Ectodermal cell (in vitro differentiated cells): ENCODE results near the gene FAM161B. TPM values are rescaled to one million over a fixed set of nuclear protein-coding genes. Genes with fewer than 3 reads are reported as not detected.
"Not testable (repeated sequence)": the region's sequence is repeated elsewhere in the genome, so short reads cannot be mapped to it uniquely, and the experiment has no call there.

Source experiments
- H3K27ac ChIP-seq: 2 replicates; pipeline ENCODE4 v1.7.0; 2013; ENCODE audit warnings: mild to moderate bottlenecking, low read depth, low read length; ENCODE audit not compliant: insufficient read depth, poor library complexity, severe bottlenecking
- H3K27me3 ChIP-seq: 2 replicates; pipeline ENCODE4 v1.7.0; 2013; ENCODE audit warnings: mild to moderate bottlenecking, low read length; ENCODE audit not compliant: insufficient read depth, control insufficient read depth, poor library complexity, severe bottlenecking
- H3K36me3 ChIP-seq: one replicate; pipeline ENCODE4 v1.7.0; 2013; ENCODE audit warnings: low read length; ENCODE audit not compliant: control insufficient read depth, insufficient read depth
- H3K4me1 ChIP-seq: one replicate; pipeline ENCODE4 v1.7.0; 2013; ENCODE audit warnings: low read length; ENCODE audit not compliant: control insufficient read depth, insufficient read depth
- H3K4me3 ChIP-seq: 2 replicates; pipeline ENCODE4 v1.7.0; 2013; ENCODE audit warnings: low read depth, low read length, control low read depth; ENCODE audit not compliant: insufficient read depth
- H3K9me3 ChIP-seq: 2 replicates; pipeline ENCODE4 v1.7.0; 2013; ENCODE audit warnings: mild to moderate bottlenecking, low read length, moderate library complexity; ENCODE audit not compliant: control insufficient read depth
- WGBS, 2 experiments: methylation state at CpG; one replicate each; pipeline ENCODE4 v1.1.7; 2013; ENCODE audit warnings: missing lambda C conversion rate in 2 of 2; 5-methylcytosine and 5-hydroxymethylcytosine counted together
- polyA plus RNA-seq, 4 experiments: library from polyadenylated mRNA; stranded (reverse); fragments of 50-300 nt; gene quantifications; one replicate each; pipeline ENCODE4 v1.2.3, GENCODE V29; 2013

Gene FAM161B
- 2.4 TPM for polyA plus RNA-seq (2013, experiment 1 of 4)
- 2.9 TPM for polyA plus RNA-seq (2013, experiment 2 of 4)
- polyA plus RNA-seq (2013, experiment 3 of 4): 2.0 TPM
- polyA plus RNA-seq (2013, experiment 4 of 4): 3.0 TPM

GRCh38 chr14:73949752-73950734, at the start of gene FAM161B, which contains the start of gene COQ6:
Gene FAM161B (minus strand): TSS chr14:73950094. CDS start chr14:73950026, 68 bp downstream.
Gene COQ6 (plus strand): TSS chr14:73950302. CDS start chr14:73950333, 31 bp downstream.
- Histone ChIP-seq H3K36me3 (no peaks in the 10 kb centered on the region), H3K27me3 (no peaks in the 10 kb centered on the region), H3K4me1 (no peaks in the 10 kb centered on the region), H3K4me3 (peak within 1 kb of the TSS; percentile 88), H3K9me3 (no peaks in the 10 kb centered on the region), H3K27ac (peak within 1 kb of the TSS; percentile 98)
- WGBS, 2 experiments: 0 to 1% methylated on average over 70 of the region's 70 CpGs

GRCh38 chr14:73998726-73999125, 48.8 kb upstream of the FAM161B start:
- Histone ChIP-seq H3K27ac (no peak overlapping the region), H3K9me3 (no peaks in the 10 kb centered on the region), H3K27me3 (no peaks in the 10 kb centered on the region), H3K4me1 (no peaks in the 10 kb centered on the region), H3K4me3 (no peak overlapping the region), H3K36me3 (no peaks in the 10 kb centered on the region)
- 95 to 99% methylated on average over 2 of the region's 2 CpGs for WGBS, 2 experiments

- no peak overlapping the region for H3K4me3 ChIP-seq
- H3K36me3 ChIP-seq: no peaks in the 10 kb centered on the region
- WGBS, 2 experiments: 93 to 94% methylated on average over 7 of the region's 7 CpGs
- no peaks in the 10 kb centered on the region for H3K27me3 ChIP-seq
- no peaks in the 10 kb centered on the region for H3K9me3 ChIP-seq
- H3K27ac ChIP-seq: no peak overlapping the region
- no peaks in the 10 kb centered on the region for H3K4me1 ChIP-seq
These were observed 48.1 kb upstream of the FAM161B start for GRCh38 chr14:73997944-73998447.

- Histone ChIP-seq H3K4me1 (no peaks in the 10 kb centered on the region), H3K9me3 (no peaks in the 10 kb centered on the region), H3K27ac (no peak overlapping the region), H3K36me3 (no peaks in the 10 kb centered on the region), H3K4me3 (no peak overlapping the region), H3K27me3 (no peaks in the 10 kb centered on the region)
- WGBS, 2 experiments: 86 to 92% methylated on average over 1 of the region's 1 CpG
These were observed 47.4 kb upstream of the FAM161B start for GRCh38 chr14:73997108-73997943.

GRCh38 chr14:73996731-73997107, 46.8 kb upstream of the FAM161B start:
- whole genome bisulfite sequencing, 2 experiments: 89 to 96% methylated on average over 2 of the region's 2 CpGs
- Histone ChIP-seq H3K4me1 (no peaks in the 10 kb centered on the region), H3K9me3 (no peaks in the 10 kb centered on the region), H3K4me3 (no peak overlapping the region), H3K27me3 (no peaks in the 10 kb centered on the region), H3K27ac (no peak overlapping the region), H3K36me3 (no peaks in the 10 kb centered on the region)

- 90 to 96% methylated on average over 8 of the region's 8 CpGs for WGBS, 2 experiments
- H3K36me3 ChIP-seq: no peaks in the 10 kb centered on the region
- no peak overlapping the region for H3K27ac ChIP-seq
- H3K4me3 ChIP-seq: no peak overlapping the region
- no peaks in the 10 kb centered on the region for H3K9me3 ChIP-seq
- H3K4me1 ChIP-seq: no peaks in the 10 kb centered on the region
- H3K27me3 ChIP-seq: no peaks in the 10 kb centered on the region
These were observed 46.1 kb upstream of the FAM161B start for GRCh38 chr14:73995977-73996378.

- not testable (repeated sequence) for H3K4me1 ChIP-seq, H3K36me3 ChIP-seq, H3K27ac ChIP-seq, H3K27me3 ChIP-seq, H3K4me3 ChIP-seq, H3K9me3 ChIP-seq
- 96% methylated on average over 7 of the region's 7 CpGs for WGBS, 2 experiments
These were observed 45.0 kb upstream of the FAM161B start for GRCh38 chr14:73994926-73995325.

- H3K27me3 ChIP-seq: no peaks in the 10 kb centered on the region
- no peak overlapping the region for H3K4me3 ChIP-seq
- no peaks in the 10 kb centered on the region for H3K9me3 ChIP-seq
- H3K27ac ChIP-seq: no peak overlapping the region
- no peaks in the 10 kb centered on the region for H3K4me1 ChIP-seq
- 78 to 81% methylated on average over 4 of the region's 4 CpGs for WGBS, 2 experiments
- H3K36me3 ChIP-seq: peaks cover 19% of the 10 kb centered on the region
These were observed 41.2 kb upstream of the FAM161B start for GRCh38 chr14:73991092-73991491.

- H3K4me3 ChIP-seq, H3K27me3 ChIP-seq, H3K27ac ChIP-seq, H3K4me1 ChIP-seq, H3K9me3 ChIP-seq: not testable (repeated sequence)
- WGBS, 2 experiments: 91 to 98% methylated on average over 7 of the region's 7 CpGs
- H3K36me3 ChIP-seq: peaks cover 20% of the 10 kb centered on the region
These were observed 38.8 kb upstream of the FAM161B start for GRCh38 chr14:73988656-73989055.

GRCh38 chr14:73988065-73988464, 38.2 kb upstream of the FAM161B start:
- Histone ChIP-seq H3K36me3 (peaks cover 20% of the 10 kb centered on the region), H3K27ac (no peak overlapping the region), H3K4me1 (no peaks in the 10 kb centered on the region), H3K4me3 (no peak overlapping the region), H3K9me3 (no peaks in the 10 kb centered on the region), H3K27me3 (no peaks in the 10 kb centered on the region)
- WGBS, 2 experiments: 96 to 100% methylated on average over 1 to 2 of the region's 3 CpGs
